Stimulated activated CD4-positive, alpha-beta T cell treated with anti-CD3 and anti-CD28 coated beads, Interleukin-1b, Interleukin-23, amount 100 ng/mL, for 1 hour (primary cell): ENCODE results near the gene RRP1.

Experiments used
- DNase-seq, 2 donors: peaks; one replicate each; pipeline ENCODE4 v3.0.0-alpha.2; 2020; ENCODE audit warnings: low read depth in 2 of 2

RRP1 gene

DNA sequence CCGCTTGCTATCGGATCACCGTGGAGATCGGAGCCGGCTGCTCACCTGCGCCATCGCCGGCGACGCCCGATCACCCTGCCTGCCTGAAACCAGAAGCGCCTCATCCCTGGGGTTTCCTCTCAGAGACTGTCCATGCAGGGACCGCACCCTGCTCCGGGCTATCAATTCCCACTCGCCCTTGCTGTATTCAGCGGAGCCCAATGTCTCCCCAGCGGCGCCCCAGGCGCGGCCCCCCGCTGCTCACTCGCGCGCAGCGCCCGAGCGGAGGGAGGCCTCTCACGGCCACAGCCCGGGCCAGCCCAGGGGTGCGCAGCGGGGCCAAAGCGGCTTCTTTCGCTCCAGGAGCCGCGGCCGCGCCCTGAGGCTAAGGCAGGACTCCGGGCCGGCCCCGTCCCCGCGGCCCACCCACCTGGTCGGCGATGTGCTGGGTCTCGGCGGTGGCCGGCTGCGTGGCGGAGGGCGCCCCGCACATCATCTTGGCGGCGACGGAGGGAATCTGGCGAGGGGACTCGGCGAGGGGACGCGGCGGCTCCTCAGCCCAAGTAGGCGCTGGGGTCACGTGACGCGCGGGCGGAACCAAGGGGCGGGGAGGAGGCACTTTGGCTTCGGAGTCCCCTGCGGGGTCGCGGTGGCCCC, 13.5 kb upstream of the RRP1 start, which contains the start of gene CSTB:
CSTB (minus strand) TSS at position 514 of the 636 bp plus-strand sequence; CDS start at position 475, 39 bp downstream.
- peak; percentile 58 to 60 for DNase-seq

DNA sequence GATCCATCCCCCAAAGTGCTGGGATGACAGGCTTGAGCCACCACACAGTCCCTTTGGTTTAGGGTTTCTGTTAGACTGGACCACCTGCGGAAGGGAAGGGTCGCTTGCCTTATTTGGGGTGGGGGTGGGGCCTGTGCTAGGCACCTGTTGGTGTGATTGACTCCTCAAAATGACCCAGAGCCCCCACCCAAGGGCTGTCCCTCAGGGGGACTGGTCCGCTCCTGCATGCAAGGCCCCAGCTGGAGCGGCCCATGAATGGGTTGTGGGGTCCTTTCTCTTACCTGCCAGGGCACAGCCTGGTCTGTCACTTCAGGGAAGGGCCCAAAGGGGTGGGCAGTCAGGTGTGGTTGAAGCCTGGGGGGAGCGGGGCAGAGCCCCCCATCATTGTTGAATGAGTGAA, 11.4 kb upstream of the RRP1 start:
- DNase-seq = no peak

DNA sequence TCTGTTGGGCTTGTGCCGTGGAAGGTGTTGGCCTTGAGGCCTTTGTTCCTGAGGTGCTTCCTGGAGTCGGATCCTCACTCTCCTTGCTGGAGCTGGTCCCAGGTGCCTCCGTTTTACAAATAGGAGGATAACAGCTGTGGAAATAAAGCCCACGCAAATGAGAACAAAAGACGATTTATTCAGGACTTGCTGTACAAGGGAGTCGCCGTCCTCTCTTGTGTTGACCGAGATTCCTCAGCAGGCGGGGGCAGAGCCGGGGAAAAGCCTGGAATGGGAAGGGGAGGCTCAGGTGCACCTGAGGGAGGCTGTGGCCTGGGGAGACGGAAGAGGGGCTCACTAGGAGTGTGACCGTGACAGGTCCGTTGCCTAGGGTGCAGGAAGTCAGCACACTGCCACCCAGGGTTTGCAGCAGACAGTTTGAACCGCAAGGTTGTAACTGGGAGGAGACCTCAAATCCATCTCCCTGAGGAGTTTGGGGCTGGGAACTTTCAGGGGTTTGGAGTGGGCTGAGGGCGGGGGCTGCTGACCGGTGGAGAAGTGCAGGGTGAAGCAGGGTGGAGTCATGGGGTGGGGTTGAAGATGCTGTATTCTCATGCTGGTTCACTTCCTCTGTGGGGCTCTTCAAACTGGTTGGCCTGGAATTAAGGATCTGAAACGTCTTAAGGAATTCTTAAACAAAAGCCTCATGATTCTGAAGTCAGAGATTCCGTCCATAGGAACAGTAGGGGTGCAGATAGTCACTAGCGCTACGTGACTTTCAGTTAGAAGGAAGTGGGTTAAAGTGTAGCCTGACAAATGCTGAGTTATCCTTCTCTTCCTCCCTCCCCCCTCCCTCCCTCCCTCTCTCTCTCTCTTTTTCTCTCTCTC, 10.7 kb upstream of the RRP1 start:
- DNase-seq = no peak

GRCh38 chr21:43779660-43780059, 9.7 kb upstream of the RRP1 start:
- no peak for DNase-seq

DNA sequence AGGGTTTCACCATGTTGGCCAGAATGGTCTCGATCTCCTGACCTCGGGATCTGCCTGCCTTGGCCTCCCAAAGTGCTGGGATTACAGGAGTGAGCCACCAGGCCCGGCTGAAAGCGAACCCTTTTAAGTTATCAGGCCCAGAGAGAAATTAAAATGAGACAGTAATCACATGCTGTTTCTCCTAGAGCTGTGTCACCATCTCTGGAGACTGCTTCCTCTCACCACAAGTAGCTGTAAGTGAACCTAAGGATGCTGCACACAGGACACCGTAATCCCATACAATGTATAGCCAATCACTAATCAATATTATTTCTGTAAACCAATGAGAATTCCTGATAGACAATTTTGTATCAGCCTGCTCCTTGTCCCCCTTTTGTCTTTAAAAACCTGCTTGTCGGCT, 7.5 kb upstream of the RRP1 start:
- DNase-seq = no peak

GRCh38 chr21:43782431-43783097, 6.8 kb upstream of the RRP1 start:
- DNase-seq = no peak

- DNase-seq = no peak
These were observed 6.2 kb upstream of the RRP1 start for GRCh38 chr21:43783098-43783700.

GRCh38 chr21:43785134-43785533, 4.2 kb upstream of the RRP1 start:
- no peak for DNase-seq

GRCh38 chr21:43786300-43786806, 3.0 kb upstream of the RRP1 start:
- no peak for DNase-seq

GRCh38 chr21:43786807-43787440, 2.5 kb upstream of the RRP1 start:
- DNase-seq = no peak

DNA sequence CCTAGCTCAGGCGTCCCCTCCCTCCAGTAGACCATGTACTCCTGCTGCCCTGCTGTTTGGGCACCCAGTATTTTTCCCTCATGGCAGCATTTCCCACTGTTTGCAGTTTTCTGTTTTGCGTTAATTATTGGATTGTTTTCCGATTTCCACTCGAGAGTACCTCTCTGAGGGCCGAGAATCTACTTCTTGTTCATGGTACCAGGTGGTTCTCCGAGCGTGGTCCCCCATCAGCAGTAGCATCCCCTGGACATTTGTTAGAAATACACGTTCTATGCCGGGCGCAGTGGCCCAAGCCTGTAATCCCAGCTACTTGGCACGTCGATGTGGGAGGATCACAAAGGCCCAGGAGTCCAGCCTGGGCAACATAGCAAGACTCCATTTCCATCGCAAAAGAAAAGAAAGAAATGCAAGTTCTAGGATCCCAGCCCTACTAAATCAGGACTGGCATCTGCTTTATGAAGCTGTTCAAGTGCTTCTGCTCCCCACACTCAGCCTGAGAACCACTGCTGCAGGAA, 690 bp downstream of the RRP1 start:
- no peak for DNase-seq

GRCh38 chr21:43792406-43792805, 3.0 kb downstream of the RRP1 start:
- DNase-seq = no peak

DNA sequence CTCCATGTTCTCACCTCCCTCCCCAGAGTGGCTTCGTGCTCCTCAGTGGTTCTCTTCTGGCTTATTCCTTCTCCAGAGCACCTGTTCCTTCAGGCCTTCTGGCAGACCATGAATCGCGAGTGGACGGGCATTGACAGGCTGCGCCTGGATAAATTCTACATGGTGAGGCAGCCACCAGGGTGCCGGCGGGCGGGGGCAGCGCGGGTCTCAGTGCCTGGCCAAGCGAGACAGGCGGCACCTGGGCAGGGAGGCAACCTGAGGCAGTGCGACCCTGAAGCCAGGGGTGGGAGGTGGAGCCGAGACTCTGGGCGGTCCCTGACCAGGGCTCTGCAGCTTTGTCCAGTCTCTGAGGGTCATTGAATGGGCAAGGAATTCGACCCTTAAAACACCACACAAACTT, 3.9 kb downstream of the RRP1 start:
- no peak for DNase-seq

DNA sequence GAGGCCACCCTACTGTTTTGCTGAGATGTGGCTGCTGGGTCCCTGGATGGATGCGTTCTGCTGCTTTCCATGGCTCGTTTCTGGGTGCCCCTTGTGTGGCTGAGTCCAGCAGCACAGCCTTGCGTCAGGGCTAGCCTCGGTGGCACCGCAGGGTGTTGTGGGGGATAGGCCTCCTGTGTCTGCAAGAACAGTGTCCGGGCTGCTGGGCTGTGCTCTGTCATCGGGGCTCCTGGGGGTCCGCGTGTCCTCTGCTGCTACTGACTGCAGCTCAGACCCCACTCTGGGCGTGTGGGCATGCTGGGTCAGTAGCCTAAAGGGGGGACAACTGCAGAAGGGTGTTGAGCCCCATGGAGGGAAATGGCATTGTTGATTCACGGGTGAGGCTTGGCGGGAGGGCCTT, 4.9 kb downstream of the RRP1 start:
- no peak for DNase-seq

- no peak for DNase-seq
These were observed 5.5 kb downstream of the RRP1 start for GRCh38 chr21:43794857-43795256.

- DNase-seq = no peak
These were observed 8.0 kb downstream of the RRP1 start for GRCh38 chr21:43797415-43797814.

DNA sequence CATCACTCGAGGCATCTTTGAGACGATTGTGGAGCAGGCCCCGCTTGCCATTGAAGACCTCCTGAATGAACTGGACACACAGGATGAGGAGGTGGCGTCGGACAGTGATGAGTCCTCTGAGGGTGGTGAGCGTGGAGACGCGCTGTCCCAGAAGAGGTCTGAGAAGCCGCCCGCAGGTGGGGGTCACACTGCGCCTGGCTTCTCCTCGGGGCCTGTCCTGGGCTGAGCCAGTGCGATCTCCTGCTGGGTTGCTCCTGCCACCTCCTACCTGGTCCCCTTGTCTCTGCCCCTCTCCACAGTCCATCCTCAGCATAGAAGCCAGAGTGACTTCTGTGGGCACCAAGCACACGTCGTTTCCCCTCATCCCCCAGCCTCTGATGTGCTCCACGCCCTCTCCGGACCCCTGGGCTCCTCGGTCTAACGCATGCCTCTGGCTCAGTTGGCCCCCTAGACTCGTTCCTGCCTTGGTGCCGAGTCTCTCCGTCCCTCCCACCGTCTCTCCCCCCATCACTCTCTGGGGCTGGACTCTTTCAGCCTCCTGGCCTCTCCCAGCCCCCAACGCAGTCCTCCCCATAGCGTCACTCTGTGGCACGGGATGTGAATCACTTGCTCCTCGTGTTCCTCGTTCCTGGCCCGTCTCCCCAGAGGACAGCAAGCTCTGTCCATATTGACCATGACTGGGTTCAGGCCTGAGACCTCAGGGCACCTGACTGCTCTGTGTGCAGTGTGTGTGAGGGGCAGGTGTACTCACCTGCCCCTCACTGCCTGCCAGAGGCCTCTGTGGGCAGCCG, 8.7 kb downstream of the RRP1 start:
- DNase-seq = no peak

DNA sequence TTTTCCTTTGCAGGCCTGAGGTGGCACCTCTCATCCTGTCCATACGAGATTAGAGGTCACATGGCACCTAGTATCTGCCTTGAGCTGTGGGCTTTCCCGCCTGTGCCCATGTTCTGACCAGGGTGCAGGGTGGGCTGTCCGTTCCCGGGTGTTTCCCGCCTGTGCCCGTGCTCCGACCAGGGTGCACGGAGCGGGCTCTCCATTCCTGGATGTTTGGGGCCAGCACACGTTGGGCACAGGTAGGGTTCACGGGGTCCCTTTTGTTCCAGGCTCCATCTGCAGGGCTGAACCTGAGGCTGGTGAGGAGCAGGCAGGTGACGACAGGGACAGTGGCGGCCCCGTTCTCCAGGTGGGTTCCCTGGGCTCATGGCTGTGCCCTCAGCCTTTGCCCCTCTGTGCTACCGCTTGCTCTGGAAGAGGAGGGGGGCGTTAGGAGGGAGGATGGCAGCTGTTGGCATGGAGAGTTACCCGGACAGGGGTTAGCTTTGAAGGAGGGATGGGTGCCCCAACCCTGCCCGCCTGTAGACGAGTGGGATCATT, 10.0 kb downstream of the RRP1 start:
- DNase-seq = no peak

DNA sequence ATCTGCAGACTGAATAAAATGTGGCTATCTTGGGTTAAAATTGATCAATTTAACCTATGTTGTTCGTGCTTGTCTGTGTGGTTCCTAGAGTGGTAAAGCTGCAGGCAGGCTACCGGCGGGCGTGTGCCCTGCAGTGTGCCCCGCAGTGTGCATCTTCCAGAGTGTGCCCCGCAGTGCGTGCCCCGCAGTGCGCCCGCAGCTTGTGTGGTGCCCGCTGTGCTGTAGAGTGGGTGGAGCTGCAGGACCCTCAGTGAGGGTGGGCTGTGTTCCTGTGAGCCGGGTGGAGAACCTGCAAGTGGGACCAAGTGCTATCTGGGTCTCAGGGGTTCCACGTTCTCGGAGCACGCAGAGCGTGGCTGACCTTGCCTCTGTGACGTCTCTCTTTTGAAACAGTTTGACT, 10.7 kb downstream of the RRP1 start:
- no peak for DNase-seq

- no peak for DNase-seq
These were observed 11.2 kb downstream of the RRP1 start for GRCh38 chr21:43800566-43800965.
